AG20443 (cell line): ENCODE results near the gene WDR73.
A peak's percentile ranks its signal among the peaks of the same experiment; 100 is the strongest.
"Not testable (repeated sequence)": the region's sequence is repeated elsewhere in the genome, so short reads cannot be mapped to it uniquely, and the experiment has no call there.

Experiments
- DNase-seq: peaks from one replicate; pipeline ENCODE4 v3.0.0; 2012; ENCODE audit warnings: low spot score, mixed read lengths

Gene WDR73

DNA sequence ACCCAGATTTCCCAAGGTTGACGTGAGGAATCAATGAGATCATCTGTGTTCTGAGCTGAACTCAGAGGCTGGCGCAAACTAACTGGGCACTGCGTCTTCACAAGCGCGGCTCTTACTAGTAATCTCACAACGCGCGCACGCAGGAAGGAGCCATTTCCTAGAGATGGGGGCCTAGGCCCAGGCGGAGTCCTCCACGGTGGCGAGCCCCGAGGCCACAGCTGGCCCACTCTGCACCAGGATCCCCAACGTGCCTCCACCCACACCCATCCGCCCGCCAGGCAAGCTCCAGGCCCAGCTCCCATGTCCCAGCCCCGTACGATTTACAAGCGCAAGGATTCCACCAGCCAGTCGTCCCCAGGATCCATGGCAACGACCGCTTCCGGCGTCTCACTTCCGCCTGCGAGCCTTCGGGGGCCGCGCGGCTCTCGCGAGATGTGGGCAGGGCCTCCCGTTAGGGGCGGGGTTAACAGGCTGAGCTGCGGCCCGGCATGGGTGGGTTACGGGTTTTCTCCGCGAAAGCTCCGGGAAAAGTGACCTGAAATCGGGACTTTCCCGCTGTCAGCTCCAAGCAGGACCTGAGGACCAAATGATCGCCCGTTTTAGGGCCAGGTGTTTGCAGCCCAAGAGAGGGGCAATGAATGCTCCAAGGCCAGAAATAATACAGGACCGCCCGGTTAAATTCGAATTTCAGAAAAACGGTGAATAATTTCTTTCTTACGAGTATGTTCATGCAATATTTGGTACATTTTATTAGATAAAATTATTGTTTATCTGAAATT lies at the start of gene WDR73:
WDR73 (minus strand) TSS at position 374 of the 779 bp plus-strand sequence; CDS start at position 365, 9 bp downstream.
- DNase-seq, result peak; percentile 96

DNA sequence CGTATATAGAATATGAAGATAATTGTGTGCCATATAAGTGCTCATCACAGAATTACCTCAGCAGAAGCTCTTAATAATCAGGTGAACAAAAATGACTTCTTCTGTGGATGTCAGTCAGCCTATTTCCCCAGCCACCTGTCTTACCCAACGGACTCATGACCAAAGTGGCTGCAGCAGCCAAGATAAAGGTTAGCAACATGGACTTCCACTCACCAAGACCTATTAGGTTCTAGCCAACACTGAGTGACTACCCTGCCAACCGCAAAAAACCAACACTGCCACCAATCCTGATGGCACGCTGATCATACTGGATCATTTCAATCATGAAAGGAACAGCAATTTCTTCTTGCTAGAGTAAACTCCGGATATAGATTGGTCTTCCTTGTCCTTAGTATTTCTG lies 49.7 kb upstream of the WDR73 start:
- DNase-seq, result no peak

DNA sequence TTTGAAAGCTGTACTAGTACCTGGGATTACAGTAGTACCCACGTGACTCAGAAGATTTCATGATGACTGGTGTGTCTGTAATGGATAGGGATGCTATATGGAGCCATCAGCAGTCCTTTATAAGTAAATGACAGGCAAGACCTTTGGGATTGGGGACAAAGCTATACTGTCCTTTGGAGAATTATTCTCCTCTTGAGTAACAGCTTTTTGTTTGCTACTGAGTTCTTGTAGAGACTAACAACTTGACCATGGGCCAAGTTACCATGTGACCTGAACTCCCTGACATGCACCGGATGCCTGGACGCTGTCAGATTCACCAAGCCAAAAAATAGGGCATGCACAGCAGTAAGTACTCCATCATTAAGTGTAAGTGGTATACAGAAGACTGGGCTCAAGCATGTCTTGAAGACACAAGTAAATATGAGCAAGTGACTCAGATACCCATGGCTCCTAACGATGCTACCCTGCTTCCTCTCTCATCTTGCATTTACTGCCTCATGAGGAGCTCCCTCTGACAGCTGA lies 48.9 kb upstream of the WDR73 start:
- peak; percentile 40 for DNase-seq

DNA sequence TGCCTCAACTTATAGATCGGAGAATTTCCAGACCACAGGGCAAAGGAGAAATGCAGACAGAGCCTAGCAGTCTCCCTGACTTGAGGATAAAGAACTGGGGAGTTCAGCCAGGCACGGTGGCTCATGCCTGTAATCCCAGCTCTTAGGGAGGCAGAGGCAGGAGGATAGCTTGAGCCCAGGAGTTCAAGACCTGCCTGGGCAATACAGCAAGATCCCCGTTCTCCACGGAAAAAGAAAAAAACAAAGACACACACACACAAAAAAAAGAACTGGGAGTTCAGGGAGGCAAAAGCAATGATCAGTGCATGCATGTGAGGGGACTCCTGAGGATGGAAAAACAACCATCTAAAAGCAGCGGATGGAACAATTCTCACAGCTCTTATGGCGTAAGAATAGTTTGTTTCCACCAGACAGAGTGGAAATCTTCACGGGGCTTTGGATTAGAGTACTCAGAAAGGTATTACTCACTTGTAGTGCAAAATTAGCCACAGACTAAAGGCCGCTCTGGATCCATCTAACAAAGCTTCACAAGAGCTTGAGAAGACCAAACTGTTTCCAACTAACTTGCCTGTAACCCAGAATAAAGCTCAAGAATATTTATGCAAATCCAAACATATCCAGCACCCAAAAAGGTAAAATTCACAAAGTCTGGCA lies 45.6 kb upstream of the WDR73 start:
- no peak for DNase-seq

DNA sequence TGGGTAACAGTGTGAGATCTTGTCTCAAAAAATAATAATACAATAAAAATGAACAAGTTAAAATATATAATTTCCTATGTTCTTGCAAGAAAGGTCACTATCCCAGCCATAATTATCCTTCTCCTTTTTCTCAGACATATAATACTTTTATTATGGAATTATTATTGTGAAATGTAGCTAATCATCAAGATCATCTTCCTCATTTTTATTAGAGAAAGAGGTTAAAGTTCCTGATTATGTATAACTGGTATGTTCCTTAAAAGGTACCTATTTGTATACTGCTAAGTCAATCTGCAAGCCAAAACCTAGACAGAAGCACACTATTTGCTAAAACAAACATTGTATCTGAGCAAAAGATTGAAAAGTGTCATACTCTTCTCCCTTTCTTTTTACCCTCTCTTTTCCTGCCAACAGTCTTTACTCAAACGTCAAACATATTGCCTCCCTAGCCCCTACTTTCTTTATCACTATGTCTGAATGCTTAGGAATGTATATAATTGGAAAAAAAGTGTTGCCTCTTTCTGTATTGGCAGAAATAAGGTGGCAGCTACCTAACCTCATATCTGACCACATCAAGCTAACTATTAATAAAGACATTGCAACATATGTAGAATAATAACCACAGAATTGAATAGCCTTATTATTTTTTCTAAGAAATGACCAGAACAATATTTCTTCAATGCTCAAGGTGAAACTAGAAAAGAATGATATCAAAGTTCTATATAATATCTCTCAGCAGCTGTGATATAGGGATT lies 43.3 kb upstream of the WDR73 start:
- no peak for DNase-seq

DNA sequence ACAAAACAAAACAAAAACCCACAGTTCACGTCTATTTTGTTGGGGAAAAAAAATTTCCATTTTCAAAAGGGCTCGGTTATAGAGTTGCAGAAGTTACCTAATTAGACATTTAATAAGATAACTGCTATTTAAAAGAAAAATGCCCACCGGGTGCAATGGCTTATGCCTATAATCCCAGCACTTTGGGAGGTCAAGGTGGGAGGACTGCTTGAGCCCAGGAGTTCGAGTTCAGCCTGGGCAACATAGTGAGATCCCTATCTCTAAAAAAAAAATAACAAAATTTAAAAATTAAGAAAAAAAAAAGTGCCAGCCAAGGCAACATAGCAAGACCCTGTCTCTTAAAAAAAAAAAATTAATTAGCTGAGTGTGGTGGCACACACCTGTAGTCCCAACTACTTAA lies 42.7 kb upstream of the WDR73 start:
- no peak for DNase-seq

DNA sequence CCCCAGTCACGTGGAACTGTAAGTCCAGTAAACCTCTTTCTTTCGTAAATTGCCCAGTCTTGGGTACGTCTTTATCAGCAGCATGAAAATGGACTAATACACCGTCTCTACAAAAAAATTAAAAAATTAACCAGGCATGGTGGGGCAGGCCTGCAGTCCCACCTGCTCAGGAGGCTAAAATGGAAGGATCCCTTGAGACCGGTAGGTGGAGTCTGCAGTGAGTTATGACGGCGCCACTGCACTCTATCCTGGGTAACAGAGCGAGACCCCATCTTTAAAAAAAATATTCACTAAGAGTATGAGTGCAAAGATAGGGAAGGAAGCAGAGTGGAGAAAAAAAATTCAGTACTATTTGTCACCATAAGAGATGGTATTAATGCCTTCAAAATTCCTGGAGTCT lies 36.3 kb upstream of the WDR73 start:
- DNase-seq, result no peak

DNA sequence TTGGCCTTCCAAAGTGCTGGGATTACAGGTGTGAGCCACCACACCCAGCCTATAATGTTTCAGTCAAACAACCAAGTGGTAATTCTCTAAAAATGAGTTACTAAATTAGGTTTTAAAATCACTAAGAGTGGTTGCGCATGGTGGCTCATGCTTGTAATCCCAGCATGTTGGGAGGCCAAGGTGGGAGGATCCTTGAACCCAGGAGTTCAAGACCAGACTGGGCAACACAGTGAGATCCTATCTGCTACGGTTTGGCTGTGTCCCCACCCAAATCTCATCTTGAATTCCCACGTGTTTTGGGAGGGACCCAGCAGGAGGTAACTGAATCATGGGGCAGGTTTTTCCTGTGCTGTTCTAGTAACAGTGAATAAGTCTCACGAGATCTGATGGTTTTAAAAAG lies 35.8 kb upstream of the WDR73 start:
- no peak for DNase-seq

DNA sequence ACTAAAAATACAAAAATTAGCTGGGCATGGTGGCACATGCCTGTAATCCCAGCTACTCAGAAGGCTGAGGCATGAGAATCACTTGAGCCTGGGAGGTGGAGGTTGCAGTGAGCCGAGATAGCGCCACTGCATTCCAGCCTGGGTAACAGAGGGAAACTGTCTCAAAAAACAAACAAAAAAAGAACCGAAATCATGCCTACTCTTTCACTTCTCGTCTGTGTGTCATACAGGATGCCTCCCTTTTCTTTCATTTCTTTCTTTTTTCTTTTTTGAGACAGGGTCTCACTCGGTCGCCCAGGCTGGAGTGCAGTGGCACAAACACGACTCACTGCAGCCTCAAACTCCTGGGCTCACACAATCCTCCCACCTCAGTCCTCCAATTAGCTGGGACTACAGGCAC lies 32.4 kb upstream of the WDR73 start:
- DNase-seq, result not testable (repeated sequence)

DNA sequence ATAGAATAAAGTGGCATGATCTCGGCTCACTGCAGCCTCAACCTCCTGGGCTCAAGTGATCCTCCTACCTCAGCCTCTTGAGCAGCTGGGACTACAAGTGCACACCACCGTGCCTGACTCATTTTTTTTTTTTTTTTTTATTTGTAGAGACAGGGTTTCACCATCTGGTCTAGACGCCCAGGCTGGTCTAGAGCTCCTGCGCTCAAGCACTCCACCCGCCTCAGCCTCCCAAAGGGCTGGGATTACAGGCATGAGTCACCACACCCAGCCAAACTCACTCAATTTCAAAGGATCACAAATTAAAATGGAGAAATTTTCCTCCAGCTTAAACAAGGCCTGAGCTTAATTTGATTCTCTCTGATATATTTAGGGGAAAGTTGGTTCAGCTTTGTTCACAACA lies 31.2 kb upstream of the WDR73 start:
- peak; percentile 65 for DNase-seq

DNA sequence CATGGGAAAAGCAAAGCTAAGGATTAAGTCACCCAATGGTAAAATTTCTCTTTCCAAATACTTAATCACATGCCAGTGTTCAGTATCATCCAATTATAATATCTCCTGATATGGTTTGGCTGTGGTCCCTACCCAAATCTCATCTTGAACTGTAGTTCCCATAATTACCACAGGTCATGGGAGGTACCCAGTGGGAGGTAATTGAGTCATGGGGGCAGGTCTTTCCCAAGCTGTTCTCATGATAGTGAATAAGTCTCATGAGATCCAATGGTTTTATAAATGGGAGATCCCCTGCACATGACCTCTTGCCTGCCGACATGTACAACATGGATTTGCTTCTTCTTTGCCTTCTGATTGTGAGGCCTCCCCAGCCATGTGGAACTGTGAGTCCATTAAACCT lies 30.0 kb upstream of the WDR73 start:
- DNase-seq, result no peak

DNA sequence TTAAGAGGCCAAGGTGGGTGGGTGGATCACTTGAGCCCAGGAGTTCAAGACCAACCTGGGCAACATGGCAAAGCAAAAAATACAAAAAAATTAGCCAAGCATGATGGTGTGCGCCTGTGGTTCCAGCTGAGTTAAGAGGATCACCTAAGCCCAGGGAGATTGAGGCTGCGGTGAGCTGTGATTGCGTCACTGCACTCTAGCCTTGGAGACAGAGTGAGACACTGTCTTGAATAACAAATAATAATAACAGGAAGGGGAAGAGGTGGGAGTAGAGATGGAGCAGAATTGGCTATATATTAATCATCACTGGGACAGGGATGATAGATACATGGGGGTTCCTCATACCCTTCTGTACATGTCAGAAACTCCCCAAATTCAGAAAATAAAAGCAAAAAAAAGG lies 27.7 kb upstream of the WDR73 start:
- DNase-seq, result no peak

DNA sequence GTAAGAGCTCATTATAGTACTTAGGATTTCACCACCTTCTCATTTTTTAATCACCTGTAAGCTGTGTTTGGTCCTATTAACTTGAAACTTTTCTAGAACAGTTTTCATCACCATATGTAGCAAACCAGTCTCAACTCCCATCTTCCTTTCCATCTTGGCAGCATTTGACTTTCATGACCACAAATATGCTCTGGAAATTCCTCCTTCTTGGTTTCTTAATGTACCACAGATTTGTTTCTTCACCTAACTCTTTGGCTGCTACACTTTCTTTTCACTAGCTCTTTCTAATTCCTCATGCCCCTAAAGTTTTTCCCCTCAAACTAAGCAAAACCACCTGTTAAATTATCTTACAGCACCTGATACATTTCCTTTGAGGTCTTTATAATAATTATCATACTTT lies 17.1 kb upstream of the WDR73 start:
- DNase-seq, result peak; percentile 71

DNA sequence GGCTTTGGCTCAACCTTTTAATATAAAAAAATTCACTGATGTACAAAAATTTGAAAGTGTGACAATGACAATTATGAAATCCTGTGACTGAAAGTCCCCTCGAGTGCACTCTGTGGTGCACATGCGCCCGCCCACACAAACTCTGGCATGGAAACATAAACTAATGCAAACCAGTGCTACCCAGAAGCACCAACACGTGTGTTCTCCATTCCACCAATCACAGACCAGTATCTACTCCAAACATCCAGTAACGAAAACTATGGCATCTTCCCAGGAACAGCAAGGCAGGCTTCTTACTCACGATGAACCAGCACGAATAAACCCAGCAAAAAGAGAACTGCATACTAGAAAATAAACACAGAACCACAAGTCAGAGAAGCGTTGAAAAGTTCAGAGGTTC lies 15.6 kb upstream of the WDR73 start:
- peak; percentile 77 for DNase-seq

DNA sequence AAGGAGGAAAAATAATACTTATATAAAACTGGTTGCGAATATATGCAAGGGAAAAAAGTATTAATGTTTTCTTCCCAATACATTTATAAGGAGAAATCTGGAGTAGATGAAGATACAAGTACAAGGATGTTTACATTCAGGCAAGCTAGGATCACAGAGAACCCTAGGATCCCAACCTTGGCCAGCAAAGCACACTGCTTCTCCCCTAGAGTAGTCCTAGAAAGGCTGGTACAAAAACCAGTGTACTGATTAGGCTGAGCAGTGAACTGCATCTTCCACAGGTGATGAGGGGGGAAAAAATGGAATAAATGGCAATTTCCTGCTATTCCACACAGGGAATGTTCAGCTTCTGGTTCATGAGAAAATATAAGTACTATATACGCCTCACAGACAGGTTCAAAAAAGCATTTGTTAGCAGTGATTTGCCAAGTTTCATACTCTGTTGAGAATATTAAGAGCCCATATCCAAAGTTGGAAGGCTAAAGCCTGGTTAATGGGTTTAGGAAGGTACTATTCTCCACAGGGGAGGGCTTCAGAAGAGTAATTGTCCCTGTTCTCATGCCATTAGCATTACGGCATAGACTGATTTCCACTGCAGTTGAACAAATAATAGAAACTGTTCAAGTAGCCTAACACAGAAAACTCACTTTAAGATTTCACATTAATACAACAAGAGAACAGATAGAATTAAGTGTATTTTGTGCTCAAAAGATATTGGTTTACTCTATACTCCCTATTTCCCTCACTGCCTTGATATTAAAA lies 14.3 kb upstream of the WDR73 start:
- DNase-seq, result no peak

DNA sequence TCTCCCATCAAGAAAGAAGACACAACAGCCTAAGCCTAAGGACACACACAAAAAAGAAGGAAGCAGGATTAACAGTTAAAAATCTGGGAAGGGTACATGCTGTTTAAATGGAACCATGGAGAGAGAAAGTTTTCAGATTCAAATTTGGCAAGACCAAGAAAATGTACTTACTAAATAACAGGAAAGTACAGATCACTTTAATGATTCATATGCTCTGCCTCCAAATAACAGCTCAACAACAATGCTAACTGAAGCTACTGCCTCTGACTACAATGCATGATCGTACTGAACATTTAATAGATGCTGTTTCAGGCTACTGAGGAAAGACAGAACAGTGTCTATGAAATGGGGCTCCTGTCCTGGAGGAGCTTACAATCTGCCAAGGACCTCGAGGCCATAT lies 12.3 kb upstream of the WDR73 start:
- no peak for DNase-seq

DNA sequence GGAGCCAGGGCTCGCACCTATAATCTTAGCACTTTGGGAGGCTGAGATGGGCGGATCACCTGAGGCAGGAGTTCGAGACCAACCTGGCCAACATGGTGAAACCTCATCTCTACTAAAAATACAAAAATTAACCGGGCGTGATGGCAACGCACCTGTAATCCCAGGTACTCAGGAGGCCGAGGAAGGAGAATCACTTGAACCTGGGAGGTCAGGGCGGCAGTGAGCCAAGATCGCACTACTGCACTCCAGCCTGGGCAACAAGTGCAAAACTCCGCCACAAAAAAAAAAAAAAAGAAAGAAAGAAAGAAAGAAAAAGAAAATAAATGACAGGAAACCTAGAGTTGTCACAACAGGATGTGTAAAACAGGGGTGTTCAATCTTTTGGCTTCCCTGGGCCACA lies 6.9 kb upstream of the WDR73 start:
- no peak for DNase-seq

DNA sequence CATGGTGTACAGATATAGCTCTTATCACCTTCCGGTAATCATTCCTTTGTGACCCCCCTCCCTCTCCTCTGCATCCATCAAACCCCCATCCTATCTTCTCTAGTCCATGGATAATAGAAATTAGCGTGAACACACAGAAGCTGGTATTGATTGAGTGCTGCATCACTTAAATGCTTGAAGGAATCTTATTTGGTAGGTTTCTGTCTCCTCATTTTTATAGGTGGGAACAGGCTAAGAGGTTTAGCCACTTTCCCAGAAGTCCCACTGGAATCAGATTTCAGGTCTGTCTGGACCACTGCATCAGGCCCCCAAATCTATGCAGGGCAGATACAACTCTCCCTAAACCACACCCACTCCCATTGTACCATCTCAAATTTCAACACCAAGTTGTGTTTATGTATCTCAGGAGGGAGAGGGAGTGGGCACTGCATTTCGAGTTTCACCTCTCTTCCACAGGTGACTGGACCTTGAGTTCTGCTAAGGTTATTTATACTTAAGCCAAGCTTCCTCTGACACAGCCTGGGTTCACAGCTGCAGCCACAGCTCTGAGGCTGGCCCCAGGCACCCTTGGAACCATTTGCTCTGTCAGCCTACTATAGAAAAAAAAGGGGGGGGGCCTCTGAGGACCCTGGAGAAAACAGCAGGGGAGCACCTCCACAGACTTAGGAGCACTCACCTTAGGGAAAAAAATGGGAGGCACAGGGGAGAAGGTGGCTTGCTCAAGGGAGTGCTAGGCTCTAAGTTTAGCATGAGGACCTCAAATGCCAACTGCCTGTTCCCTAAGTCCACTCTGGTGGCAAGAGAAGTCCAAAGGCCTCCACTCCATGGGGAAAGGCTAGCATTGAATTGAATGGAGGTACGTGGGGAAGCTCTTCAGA lies 6.1 kb upstream of the WDR73 start:
- no peak for DNase-seq

DNA sequence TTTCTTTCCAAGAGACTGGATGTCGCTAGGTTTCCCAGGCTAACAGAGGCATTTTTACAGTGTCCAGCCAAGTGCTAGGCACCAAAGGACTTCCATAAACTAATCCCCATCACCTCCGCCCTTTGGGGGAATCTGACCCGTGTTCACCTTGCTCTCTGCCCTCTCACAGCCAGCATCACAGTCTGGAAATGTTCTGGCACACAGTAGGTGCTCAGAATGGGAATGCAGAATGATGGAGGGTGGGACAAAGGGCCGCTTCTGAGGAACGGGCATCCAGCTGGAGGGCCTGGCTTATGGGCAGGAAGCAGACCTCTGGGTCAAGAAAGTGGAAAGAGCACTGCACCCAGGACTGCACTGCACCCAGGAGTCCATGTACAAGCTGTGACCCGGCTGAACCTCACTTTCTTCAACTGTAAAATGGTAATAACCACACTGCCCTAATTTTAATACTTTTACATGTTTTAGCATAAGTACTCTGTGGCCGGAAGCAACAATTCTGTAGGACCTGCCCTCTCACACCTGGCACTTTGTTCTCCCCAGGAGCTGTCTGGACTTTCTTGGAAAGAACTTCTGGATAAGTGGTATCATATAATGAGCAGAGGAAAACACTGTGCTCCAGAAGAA lies 4.8 kb upstream of the WDR73 start:
- DNase-seq, result no peak

DNA sequence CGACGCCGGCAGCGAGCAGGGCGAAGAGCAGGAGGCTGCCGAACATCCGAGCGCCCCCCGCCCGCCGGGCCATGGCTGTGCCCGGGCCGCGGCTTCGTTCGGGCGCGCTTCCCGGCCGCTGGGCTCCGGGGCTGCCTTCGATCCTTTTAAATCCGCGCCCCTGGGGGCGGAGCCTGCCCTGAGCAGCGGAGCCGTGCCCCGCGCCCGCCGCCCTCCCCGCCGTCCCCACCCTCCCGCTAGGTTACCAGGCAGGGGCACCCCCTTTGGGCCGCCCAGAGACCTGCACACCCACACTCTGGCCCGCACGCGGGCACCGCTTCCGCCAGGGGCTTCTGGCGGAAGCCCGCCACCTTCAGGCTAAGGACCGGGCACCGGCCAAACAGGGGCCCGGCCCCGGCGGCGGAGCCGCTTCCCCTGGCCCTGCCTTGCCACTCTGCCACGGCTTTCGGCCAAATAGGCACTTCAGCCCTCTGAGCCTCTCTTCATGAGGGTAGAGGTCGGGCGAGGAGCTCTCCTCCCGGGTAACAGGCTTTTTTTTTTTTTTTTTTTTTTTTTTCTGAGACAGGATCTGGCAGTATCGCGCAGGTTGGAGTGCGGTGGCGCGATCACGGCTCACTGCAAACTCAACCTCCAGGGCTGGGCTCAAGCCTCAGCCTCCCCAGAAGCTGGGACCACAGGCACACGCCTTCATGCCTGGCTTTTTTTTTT lies 4.2 kb upstream of the WDR73 start, which contains the start of gene NMB:
NMB (minus strand) TSS at position 120 of the 708 bp plus-strand sequence; CDS start at position 73, 47 bp downstream.
- peak; percentile 88 for DNase-seq
